GM19395 (cell line): ENCODE measurements around the gene PDS5B.
"Not testable (repeated sequence)": the region's sequence is repeated elsewhere in the genome, so short reads cannot be mapped to it uniquely, and the experiment has no call there.

Source experiments
- ATAC-seq: cut with Tn5 transposase; IDR thresholded peaks from one replicate; pipeline ENCODE4 v1.9.1; 2021; ENCODE audit warnings: mild to moderate bottlenecking, moderate library complexity; ENCODE audit not compliant: unreplicated experiment

The PDS5B gene

GRCh38 chr13:32647926-32648325 is 61.7 kb downstream of the PDS5B start:
- no peak for ATAC-seq

- ATAC-seq = peak; percentile 75
Observed at GRCh38 chr13:32650705-32651311, 64.6 kb downstream of the PDS5B start.

GRCh38 chr13:32657309-32657708 is 71.1 kb downstream of the PDS5B start:
- no peak for ATAC-seq

- ATAC-seq = no peak
Observed at GRCh38 chr13:32659736-32660135, 73.5 kb downstream of the PDS5B start.

- no peak for ATAC-seq
Observed at GRCh38 chr13:32660227-32660626, 74.0 kb downstream of the PDS5B start.

DNA sequence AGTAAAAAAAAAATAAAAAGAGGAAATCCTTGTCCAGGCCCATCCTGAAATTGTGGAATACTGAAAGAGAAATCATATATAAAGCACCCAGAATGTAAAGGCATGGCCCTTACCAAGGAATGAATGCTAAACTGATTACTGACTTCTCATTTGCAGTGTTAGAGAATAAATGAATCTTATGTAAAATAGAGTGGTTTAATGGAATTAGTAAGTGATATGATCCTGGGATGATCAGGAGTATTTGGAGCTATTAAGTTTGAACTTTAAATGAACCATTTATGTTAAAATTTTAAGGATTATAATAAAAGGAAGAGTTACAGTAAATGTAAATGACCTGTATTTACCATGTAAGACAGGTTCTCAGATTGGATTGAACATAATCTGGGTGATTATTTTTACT is 75.4 kb downstream of the PDS5B start:
- ATAC-seq = no peak

DNA sequence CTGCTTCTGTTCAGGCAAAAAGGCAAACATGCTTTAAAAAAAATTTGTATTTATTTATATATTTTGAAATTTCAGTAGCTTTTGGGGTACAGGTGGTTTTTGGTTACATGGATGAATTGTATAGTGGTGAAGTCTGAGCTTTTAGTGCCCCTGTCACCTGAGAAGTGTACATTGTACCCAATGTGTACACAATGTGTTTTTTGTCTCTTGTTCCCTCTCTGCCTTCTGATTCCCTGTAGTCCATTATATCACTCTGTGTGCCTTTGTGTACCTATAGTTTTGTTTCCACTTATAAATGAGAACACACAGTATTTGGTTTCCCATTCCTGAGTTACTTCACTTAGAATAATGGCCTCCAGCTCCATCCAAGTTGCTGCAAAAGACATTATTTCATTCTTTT is 77.4 kb downstream of the PDS5B start:
- ATAC-seq = no peak

DNA sequence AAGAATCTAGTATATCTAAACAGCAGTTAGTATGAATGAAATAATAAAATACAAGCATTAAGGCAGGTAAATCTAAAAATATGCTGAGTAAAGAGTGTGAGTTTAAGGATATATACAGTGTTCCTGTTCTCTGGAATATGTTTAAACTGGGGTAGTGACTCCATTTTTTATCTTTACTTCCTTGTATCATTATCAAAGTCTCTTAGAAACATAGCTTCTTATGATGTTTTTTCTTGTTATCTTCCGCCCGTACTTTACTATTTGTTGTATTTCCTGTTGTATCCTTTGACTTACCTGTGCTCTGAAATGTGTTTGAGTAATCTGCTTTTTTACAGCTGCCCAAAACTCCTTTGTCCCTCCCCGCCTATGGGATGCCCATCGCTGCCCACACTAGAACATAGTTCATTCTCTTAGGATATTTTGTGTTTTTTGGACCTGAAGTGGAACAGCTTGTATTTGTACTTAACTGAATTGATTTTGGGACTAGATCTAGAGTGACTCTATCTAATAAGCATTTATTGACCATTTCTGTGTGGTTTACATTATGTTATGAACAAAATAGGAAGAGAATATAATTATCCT is 80.8 kb downstream of the PDS5B start:
- no peak for ATAC-seq

DNA sequence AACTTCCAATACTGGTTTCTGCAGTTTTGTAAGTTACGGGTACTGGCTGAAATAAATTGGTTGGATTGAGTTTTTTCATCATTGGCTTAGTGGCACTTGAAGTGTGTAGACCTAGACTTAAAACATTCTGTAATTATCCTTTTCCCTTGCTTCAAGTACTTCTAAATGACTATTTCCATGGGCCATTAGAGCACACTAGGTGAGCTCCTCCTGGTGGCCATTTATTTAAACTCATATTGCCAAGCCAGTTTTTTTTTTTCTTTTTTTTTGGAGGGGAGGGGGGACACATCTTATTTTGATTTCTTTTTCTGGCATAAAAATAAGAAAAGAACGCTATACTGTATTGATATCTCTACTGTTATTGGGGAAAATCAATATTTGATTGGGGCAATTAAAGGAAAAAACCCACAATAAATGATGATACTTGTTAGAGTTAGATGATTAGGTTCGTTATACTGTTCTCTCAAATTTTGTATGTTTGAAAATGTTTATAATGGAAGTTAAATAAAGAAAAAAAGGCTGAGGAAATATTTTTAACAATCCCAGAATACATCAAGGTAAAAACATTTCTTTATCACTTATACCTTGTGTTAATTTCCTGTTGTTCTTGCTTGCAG is 82.9 kb downstream of the PDS5B start:
- no peak for ATAC-seq

DNA sequence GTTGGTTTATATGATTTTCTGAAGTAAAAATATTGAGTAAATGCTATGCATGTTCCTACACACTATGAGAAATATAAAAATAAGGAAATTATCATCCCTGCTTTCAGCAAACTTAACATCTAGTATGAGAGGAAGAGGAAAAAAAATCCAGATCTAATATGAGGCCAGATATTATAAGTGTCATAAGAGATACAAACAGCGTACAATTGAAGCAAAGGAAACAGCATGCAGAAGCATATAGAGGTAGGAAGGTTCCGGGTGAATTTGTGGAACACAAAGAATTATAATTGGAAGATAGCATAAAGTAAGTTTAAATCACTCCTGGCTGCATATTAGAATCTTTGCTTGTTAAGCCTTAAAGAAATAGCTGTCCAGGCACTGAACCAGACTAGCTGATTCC is 88.3 kb downstream of the PDS5B start:
- no peak for ATAC-seq

DNA sequence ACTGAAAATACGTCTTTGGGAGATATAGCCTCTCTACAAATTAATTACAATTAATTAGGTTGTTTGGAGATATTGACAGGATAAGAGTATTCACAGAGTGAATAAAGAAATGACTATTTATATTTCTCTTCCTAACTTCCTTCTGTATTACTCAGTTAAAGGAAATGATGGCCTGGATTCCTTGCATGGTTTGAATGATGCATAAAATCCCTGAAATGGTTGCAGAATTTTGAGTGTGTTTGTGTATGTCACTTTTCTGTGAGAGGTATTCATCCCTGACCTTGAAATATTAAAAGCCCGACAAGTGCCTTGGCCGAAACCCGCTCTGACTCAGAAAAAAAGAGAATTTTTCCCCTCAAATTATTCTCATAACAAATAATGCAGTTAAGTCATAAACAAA is 90.0 kb downstream of the PDS5B start:
- ATAC-seq = no peak

DNA sequence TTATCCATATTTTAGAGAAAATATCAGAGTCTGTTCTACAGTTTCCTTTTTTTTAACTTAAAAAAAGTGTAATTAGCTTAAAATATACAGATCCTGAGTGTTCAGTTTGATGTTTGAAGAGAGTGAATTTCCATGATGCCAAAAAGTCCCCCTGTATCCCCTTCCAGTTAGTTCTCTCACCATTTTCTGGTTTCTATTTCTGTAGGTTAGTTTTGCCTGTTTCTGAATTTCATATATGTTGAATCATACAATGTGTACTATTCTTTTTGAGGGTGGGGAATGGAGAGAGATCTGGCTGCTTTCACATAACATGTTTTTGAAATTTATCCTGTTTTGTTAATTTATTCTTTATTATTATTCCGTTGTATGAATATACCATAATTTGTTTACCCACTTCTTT is 95.9 kb downstream of the PDS5B start:
- no peak for ATAC-seq

GRCh38 chr13:32682740-32683139 is 96.5 kb downstream of the PDS5B start:
- no peak for ATAC-seq

DNA sequence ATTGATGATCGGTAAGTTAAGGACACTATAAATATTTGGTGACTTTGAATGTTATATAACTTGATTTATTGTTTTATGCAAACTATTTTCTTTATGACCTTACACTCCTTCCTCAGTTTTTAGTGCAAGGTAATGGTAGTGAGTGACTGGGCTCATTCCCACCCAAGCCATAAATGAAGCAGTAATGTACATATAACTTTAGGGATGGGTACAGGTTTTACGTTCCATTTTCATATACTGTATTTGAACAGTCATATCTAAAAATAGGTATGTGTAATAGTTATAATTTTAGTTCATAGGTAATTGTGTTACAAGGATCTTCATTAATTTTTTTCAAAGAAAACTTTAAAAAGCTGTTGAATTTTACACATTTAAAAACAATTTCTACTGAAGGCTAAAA is 101.0 kb downstream of the PDS5B start:
- ATAC-seq = no peak

DNA sequence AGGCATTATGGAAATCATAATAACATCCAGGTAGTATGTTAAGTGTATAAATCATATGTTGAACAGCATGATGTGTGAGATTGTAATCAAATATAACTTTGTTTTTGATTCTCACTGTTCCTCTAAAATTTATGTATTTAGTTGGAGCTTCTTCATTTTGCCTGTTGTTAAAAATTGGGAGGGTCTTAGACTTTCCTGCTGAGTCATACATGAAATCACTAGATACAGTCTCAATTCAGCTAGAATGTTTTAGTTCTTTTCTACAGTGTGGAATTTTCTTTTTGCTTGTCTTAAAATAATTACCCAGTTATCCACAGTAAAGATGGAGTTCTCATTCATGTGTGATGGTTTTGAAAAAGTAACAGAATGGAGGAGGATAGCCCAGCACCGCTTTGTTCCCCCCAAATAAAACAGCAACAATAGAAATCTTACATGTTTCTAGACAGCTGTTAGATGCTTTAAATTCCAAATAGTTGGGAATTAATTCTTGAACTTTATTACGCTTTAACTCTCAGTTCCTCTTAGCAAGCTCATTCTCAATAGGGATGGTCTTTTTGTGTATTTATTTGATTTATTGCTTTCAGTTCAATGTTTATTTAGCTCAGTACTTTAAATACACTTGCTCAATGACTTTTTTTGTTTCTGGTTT is 109.5 kb downstream of the PDS5B start:
- ATAC-seq = no peak

DNA sequence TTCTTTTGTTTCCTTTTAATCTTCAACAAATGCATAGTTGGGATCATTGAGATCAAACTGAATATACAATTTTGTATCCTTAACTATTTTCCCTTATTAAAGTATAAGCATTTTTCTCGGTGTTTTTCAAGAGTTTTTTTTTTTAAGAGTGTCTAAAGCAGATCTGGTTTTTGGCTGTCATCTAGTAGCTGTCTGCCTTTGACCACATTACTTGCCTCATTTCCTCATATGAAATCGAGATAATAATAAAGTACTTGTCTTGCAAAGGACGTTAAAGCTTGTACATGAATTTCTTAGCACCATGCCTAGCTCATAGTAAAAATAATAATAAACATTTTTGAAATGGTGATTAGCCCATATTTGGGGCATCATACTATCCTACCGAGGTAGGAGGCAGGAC is 121.2 kb downstream of the PDS5B start:
- no peak for ATAC-seq

GRCh38 chr13:32713397-32713796 is 127.1 kb downstream of the PDS5B start:
- no peak for ATAC-seq

GRCh38 chr13:32716201-32716600 is 129.9 kb downstream of the PDS5B start:
- ATAC-seq = not testable (repeated sequence)

GRCh38 chr13:32720026-32720425 is 133.8 kb downstream of the PDS5B start:
- ATAC-seq = no peak

DNA sequence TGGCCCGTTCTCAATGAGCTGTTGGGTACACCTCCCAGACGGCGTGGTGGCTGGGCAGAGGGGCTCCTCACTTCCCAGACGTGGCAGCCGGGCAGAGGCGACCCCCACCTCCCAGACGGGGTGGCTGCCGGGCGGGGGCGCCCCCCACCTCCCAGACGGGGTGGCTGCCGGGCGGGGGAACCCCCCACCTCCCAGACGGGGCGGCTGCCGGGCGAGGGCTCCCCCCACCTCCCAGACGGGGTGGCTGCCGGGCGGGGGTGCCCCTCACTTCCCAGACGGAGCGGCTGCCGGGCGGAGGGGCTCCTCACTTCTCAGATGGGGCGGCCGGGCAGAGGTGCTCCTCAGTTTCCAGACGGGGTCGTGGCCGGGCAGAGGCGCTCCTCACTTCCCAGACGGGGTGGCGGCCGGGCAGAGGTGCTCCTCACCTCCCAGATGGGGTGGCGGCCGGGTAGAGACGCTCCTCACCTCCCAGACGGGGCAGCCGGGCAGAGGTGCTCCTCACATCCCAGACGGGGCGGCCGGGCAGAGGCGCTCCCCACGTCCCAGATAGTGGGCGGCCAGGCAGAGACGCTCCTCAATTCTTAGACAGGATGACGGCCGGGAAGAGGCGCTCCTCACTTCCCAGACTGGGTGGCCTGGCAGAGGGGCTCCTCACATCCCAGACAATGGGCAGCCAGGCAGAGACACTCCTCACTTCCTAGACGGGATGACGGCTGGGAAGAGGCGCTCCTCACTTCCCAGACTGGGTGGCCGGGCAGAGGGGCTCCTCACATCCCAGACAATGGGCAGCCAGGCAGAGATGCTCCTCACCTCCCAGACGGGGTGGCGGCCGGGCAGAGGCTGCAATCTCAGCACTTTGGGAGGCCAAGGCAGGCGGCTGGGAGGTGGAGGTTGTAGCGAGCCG is 135.1 kb downstream of the PDS5B start:
- ATAC-seq = not testable (repeated sequence)

DNA sequence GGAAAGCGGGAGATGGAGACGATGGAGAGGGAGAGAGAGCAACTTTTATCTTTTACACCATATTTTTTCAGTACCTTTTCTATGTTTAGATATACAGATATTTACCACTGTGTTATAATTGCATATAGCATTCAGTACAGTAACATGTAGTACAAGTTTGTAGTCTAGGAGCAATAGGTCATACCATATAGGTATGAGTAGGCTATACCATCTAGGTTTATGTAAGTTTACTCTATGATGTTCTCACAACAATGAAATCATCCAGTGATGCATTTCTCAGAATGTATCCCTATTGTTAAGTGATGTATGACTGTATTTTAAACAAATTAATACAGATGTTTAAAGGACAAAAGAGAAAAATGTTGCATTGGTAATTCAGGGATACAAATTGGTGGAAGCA is 136.1 kb downstream of the PDS5B start:
- ATAC-seq = no peak
